CD4-positive, CD25-positive, alpha-beta regulatory T cell (primary cell): ENCODE results near the gene MSX1. TPM values are rescaled to one million over a fixed set of nuclear protein-coding genes. Genes with fewer than 3 reads are reported as not detected.

Experiments used
- ATAC-seq, 2 donors: fragments of 150-1000 bp; cut with Tn5 transposase; one replicate each; pipeline ENCODE4 v1.10.0; 2021; ENCODE audit warnings: low read depth in 2 of 2, moderate number of reproducible peaks in 2 of 2, moderate library complexity in 1 of 2
- DNase-seq, 3 donors: peaks; one replicate each; pipeline versions ENCODE4 v3.0.0 to v3.0.0-alpha.2; 2012 to 2022; ENCODE audit warnings: mixed read lengths in 1 of 3
- H3K27ac ChIP-seq: one replicate; pipeline ENCODE4 v1.7.0; 2013; ENCODE audit warnings: mild to moderate bottlenecking, low read length; ENCODE audit not compliant: insufficient read depth, poor library complexity, severe bottlenecking
- H3K27me3 ChIP-seq: one replicate; pipeline ENCODE4 v1.7.0; 2013; ENCODE audit warnings: low read length; ENCODE audit not compliant: control insufficient read depth, insufficient read depth
- H3K36me3 ChIP-seq: one replicate; pipeline ENCODE4 v1.7.0; 2013; ENCODE audit warnings: mild to moderate bottlenecking, low read length, moderate library complexity; ENCODE audit not compliant: control insufficient read depth, insufficient read depth
- H3K4me1 ChIP-seq: 2 replicates; pipeline ENCODE4 v1.7.0; 2013; ENCODE audit warnings: mild to moderate bottlenecking, low read length; ENCODE audit not compliant: insufficient read depth, control insufficient read depth, poor library complexity, severe bottlenecking
- H3K4me3 ChIP-seq: one replicate; pipeline ENCODE4 v1.7.0; 2013; ENCODE audit warnings: low read depth, mild to moderate bottlenecking, low read length, moderate library complexity
- H3K9me3 ChIP-seq, 2 experiments: 1 replicate in 1 of 2; 2 replicates in 1 of 2; pipeline ENCODE4 v1.7.0; 2013; ENCODE audit warnings: low read length in 2 of 2, mild to moderate bottlenecking in 1 of 2, moderate library complexity in 1 of 2; ENCODE audit not compliant: control insufficient read depth in 2 of 2
- H3K27ac Mint-ChIP-seq, 3 donors: one replicate each; pipeline ENCODE4 v1.8.0; 2020 to 2022; ENCODE audit warnings: mild to moderate bottlenecking in 3 of 3, mixed read lengths in 3 of 3, moderate library complexity in 2 of 3
- H3K27me3 Mint-ChIP-seq: one replicate; pipeline ENCODE4 v1.8.0; 2022; ENCODE audit warnings: mild to moderate bottlenecking, mixed read lengths
- H3K36me3 Mint-ChIP-seq: one replicate; pipeline ENCODE4 v1.8.0; 2020; ENCODE audit warnings: mixed read lengths
- H3K4me1 Mint-ChIP-seq, 4 donors: one replicate each; pipeline ENCODE4 v1.8.0; 2020 to 2022; ENCODE audit warnings: mixed read lengths in 4 of 4, mild to moderate bottlenecking in 1 of 4
- H3K4me3 Mint-ChIP-seq, 4 donors: one replicate each; pipeline ENCODE4 v1.8.0; 2020 to 2022; ENCODE audit warnings: mild to moderate bottlenecking in 4 of 4, mixed read lengths in 4 of 4, moderate library complexity in 3 of 4
- H3K9me3 Mint-ChIP-seq, 7 donors: one replicate each; pipeline ENCODE4 v1.8.0; 2020 to 2022; ENCODE audit warnings: mixed read lengths in 7 of 7, mild to moderate bottlenecking in 3 of 7, moderate library complexity in 2 of 7
- polyA plus RNA-seq, 4 donors: library from polyadenylated mRNA; unstranded; fragments of 300-500 nt; fragmentation: Illumina TruSeq; gene quantifications; one replicate each; pipeline ENCODE4 v1.2.3, GENCODE V29; 2021
- total RNA-seq: library from RNA; stranded (reverse); gene quantifications from one replicate; pipeline ENCODE4 v1.2.3, GENCODE V29; 2022

The MSX1 gene
- total and polyA plus RNA-seq, 5 donors from 2014 or later = 0.32 to 0.54 TPM; not detected in 3

DNA sequence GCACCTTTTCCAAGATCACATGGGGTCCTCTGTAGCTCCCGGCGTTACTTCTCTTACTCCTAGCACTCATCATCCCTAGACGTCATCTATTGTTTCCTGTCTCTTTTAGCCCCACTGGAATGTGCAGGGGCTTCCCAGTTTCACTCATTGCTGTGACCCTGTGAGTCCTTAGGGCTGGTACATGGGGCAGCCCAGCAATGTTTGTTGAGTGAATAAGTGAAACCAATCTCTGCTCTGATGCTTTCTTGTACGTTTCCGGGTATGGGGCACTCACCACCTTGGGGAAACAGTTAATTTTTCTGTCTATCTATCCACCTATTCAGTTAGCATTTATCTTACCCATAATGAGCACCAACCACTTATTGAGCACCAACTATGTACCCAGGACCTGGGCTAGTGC lies 16.1 kb downstream of the MSX1 start:
- no peak for ATAC-seq
- Mint-ChIP-seq H3K36me3 (no peaks in the 10 kb centered on the region), H3K27me3 (peaks cover 59% of the 10 kb centered on the region), H3K27ac (no peak overlapping the region), H3K4me3 (no peak overlapping the region), H3K4me1 (peaks cover 0 to 11% (median 3%) of the 10 kb centered on the region in 4 donors), H3K9me3 (peaks cover 0 to 3% (median 0%) of the 10 kb centered on the region in 7 donors)
- H3K36me3 ChIP-seq = no peaks in the 10 kb centered on the region
- peaks cover 9% of the 10 kb centered on the region for H3K4me1 ChIP-seq
- peaks cover 18% of the 10 kb centered on the region for H3K27me3 ChIP-seq
- H3K4me3 ChIP-seq = no peak overlapping the region
- H3K27ac ChIP-seq = no peak overlapping the region
- H3K9me3 ChIP-seq = no peaks in the 10 kb centered on the region
- no peak for DNase-seq

DNA sequence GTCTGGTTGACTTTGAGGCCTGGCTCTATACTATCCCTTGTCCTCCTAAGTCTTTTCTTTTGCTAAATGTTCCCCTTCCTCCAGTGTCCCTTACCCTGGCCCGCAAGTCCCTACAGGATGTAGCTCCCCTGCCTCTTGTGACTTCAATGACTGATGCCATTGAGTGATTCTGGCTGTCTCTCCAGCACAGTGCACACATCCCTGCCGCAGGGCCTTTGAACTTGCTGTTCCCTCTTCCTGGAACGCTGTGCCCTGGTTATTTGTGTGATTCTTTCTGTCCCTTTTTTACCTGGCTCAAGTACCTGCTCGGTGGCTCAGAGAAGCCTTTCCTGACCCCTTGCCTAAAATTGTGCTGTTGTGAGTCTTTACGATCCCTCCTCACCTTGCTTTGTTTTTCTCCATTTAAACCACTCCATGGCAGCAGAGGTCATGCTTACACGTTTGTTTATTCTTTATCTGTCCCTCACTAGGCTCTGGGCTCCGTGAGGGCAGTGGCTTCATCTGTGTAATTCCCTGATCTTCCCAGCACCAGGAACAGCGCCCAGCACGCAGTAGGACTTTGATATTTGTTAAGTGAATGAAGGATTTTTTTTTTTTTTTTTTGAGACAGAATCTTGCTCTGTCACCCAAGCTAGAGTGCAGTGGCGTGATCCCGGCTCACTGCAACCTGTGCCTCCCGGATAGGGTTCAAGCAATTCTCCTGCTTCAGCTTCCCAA lies 17.6 kb downstream of the MSX1 start:
- Mint-ChIP-seq H3K36me3 (no peaks in the 10 kb centered on the region), H3K27ac (no peak overlapping the region), H3K9me3 (peaks cover 0 to 3% (median 0%) of the 10 kb centered on the region in 7 donors), H3K4me1 (peaks cover 0 to 5% (median 0%) of the 10 kb centered on the region in 4 donors), H3K27me3 (peaks cover 55% of the 10 kb centered on the region), H3K4me3 (no peak overlapping the region)
- DNase-seq = no peak
- Histone ChIP-seq H3K27me3 (peaks cover 13% of the 10 kb centered on the region), H3K27ac (no peak overlapping the region), H3K4me1 (no peaks in the 10 kb centered on the region), H3K4me3 (no peak overlapping the region), H3K36me3 (no peaks in the 10 kb centered on the region), H3K9me3 (no peaks in the 10 kb centered on the region)
- ATAC-seq = no peak

DNA sequence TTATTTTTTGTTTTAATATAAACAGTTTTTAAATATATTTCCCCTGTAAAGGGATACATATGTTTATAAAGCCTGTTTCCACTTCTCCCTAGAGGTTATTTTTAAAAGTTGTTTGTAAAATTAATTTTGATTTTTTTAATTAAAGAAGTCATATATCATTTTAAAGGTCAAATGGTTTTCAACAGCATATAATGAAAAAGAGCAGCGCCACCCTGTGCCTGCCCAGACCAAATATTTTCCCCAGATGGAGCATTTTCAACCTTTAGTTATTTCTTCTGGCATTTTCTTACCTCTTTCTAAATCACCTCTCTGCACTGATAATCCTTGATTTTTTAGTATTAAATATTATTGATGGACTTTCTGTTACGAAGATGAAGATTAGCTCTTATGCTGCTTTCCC lies 21.0 kb downstream of the MSX1 start:
- Histone ChIP-seq H3K9me3 (no peaks in the 10 kb centered on the region), H3K27me3 (peaks cover 6% of the 10 kb centered on the region), H3K36me3 (no peaks in the 10 kb centered on the region), H3K4me3 (no peak overlapping the region), H3K4me1 (no peaks in the 10 kb centered on the region), H3K27ac (no peak overlapping the region)
- no peak overlapping the region for H3K27ac Mint-ChIP-seq
- ATAC-seq = no peak
- no peaks in the 10 kb centered on the region for H3K9me3 Mint-ChIP-seq
- no peaks in the 10 kb centered on the region for H3K36me3 Mint-ChIP-seq
- DNase-seq = no peak
- peaks cover 32% of the 10 kb centered on the region for H3K27me3 Mint-ChIP-seq
- no peaks in the 10 kb centered on the region for H3K4me1 Mint-ChIP-seq
- no peak overlapping the region for H3K4me3 Mint-ChIP-seq

DNA sequence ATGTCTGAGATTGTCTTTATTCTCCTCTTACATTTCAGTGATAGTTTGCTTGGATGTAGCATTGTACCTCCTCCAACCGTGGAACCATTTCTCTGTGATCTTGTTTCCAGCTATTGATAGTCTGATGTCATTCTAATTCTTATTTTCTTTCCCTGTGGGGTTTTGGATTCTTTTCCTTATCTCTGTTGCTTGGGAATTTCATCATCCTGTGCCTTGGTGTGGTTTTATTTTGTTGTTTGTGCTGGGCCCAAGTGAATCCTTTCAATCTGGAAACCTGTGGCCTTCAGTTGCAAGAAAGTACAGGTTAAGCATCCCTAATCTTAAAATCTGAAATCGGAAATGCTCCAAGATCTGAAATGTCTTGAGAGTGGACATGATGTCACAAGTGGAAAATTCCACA lies 22.0 kb downstream of the MSX1 start:
- Mint-ChIP-seq H3K27ac (no peak overlapping the region), H3K27me3 (peaks cover 30% of the 10 kb centered on the region), H3K9me3 (no peaks in the 10 kb centered on the region), H3K4me3 (no peak overlapping the region), H3K36me3 (no peaks in the 10 kb centered on the region), H3K4me1 (no peaks in the 10 kb centered on the region)
- no peak for ATAC-seq
- no peaks in the 10 kb centered on the region for H3K9me3 ChIP-seq
- no peaks in the 10 kb centered on the region for H3K36me3 ChIP-seq
- H3K4me3 ChIP-seq = no peak overlapping the region
- no peak for DNase-seq
- H3K27me3 ChIP-seq = peaks cover 6% of the 10 kb centered on the region
- no peak overlapping the region for H3K27ac ChIP-seq
- H3K4me1 ChIP-seq = no peaks in the 10 kb centered on the region

DNA sequence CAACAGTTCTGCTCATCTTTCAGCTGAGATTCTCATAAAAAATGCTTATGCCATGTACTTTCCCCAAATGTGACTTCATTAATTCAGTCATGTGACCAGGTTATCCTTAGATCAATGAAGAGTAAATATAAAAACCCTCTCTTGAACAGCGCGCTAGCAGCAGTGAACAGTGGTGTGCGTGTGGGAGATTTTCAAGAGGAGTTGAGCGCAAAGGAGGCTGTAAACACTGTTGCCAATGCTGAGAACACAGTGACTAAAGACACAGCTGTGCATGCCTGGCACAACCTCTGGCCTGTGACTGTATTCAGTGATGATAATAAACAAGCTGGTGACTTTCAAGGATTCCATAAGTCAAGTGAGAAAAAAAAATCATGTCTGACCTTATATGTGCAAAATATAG lies 25.1 kb downstream of the MSX1 start:
- no peaks in the 10 kb centered on the region for H3K9me3 ChIP-seq
- DNase-seq (no peak), ATAC-seq (no peak)
- H3K4me1 ChIP-seq = no peaks in the 10 kb centered on the region
- no peak overlapping the region for H3K27ac ChIP-seq
- no peaks in the 10 kb centered on the region for H3K36me3 Mint-ChIP-seq
- no peaks in the 10 kb centered on the region for H3K36me3 ChIP-seq
- H3K4me3 ChIP-seq = no peak overlapping the region
- no peaks in the 10 kb centered on the region for H3K27me3 ChIP-seq
- peaks cover 37% of the 10 kb centered on the region for H3K27me3 Mint-ChIP-seq
- no peaks in the 10 kb centered on the region for H3K9me3 Mint-ChIP-seq
- no peak overlapping the region for H3K4me3 Mint-ChIP-seq
- no peaks in the 10 kb centered on the region for H3K4me1 Mint-ChIP-seq
- no peak overlapping the region for H3K27ac Mint-ChIP-seq

DNA sequence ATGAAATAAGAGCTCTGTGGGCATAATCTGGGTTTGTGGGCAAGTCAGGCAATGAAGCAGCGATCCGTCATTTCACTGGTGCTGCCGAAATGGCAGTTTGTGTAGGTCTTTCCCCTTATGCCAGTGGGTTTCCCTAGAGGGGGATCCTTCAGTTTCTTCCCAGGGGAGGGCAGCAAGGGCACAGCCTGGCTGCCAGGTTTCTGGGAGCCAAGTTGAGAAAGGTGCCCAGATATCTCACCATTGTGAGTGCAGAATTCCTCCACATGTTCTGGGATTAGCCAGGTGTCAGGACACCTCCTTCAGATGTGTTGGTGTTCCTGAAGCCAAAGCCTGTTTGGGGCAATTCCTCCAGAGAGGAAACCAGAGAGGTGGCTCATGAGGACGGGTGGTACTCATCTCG lies 28.0 kb downstream of the MSX1 start:
- H3K36me3 Mint-ChIP-seq = no peaks in the 10 kb centered on the region

DNA sequence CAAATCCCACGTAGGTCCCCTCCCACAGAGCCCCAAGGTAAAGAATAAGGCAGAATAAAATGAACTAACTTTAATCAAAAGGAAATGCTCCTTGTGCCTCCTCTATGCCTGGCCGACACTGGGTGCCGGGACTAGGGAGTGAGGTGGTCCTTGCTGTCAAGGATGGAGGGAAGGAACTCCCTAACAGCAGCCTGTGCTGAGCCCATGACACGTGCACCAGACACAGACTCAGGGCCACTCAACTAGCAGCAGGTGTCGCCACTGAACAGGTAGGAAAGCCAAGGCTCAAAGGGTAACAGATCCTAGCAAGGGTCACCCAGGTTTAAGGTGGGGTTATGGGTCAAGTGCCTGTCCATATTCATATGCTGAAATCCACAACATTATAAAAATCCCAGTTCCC lies 29.2 kb downstream of the MSX1 start:
- no peaks in the 10 kb centered on the region for H3K36me3 ChIP-seq
- H3K9me3 ChIP-seq = no peaks in the 10 kb centered on the region
- no peak overlapping the region for H3K27ac ChIP-seq
- Mint-ChIP-seq H3K27me3 (peaks cover 34% of the 10 kb centered on the region), H3K9me3 (no peaks in the 10 kb centered on the region), H3K4me1 (no peaks in the 10 kb centered on the region), H3K27ac (no peak overlapping the region), H3K4me3 (no peak overlapping the region), H3K36me3 (no peaks in the 10 kb centered on the region)
- ATAC-seq (no peak), DNase-seq (no peak)
- peaks cover 2% of the 10 kb centered on the region for H3K27me3 ChIP-seq
- H3K4me1 ChIP-seq = no peaks in the 10 kb centered on the region
- no peak overlapping the region for H3K4me3 ChIP-seq

More for the DNA sequence above, 28.0 kb downstream of the MSX1 start:
- Histone ChIP-seq H3K36me3 (no peaks in the 10 kb centered on the region), H3K4me3 (no peak overlapping the region), H3K27me3 (peaks cover 2% of the 10 kb centered on the region), H3K27ac (no peak overlapping the region), H3K9me3 (no peaks in the 10 kb centered on the region), H3K4me1 (no peaks in the 10 kb centered on the region)
- no peak overlapping the region for H3K27ac Mint-ChIP-seq
- H3K27me3 Mint-ChIP-seq = peaks cover 38% of the 10 kb centered on the region
- H3K9me3 Mint-ChIP-seq = no peaks in the 10 kb centered on the region
- H3K4me3 Mint-ChIP-seq = no peak overlapping the region
- no peak for ATAC-seq
- H3K4me1 Mint-ChIP-seq = no peaks in the 10 kb centered on the region
- DNase-seq = no peak

DNA sequence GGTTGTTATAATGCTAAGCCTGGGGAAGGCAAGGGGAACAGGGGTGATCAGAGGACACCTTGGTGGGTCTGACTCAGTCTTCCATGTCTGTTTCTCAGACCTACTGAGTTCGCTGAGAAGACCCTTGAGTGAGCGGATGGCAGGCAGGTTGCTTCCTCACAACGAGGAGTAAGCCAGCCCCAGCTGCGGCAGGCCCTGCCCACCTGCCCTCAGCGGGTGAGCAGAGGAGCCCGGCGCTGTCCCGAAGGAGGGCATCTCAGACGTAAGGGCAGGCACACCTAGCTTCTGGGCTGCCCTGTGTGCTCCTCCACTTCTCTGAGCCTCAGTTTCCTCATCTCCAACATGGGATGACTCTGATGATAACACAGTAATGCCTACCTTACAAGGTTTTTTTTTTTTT lies 30.3 kb downstream of the MSX1 start:
- Mint-ChIP-seq H3K27me3 (peaks cover 34% of the 10 kb centered on the region), H3K4me3 (no peak overlapping the region), H3K4me1 (no peaks in the 10 kb centered on the region), H3K27ac (no peak overlapping the region), H3K9me3 (no peaks in the 10 kb centered on the region), H3K36me3 (no peaks in the 10 kb centered on the region)
- no peak overlapping the region for H3K4me3 ChIP-seq
- no peak for ATAC-seq
- H3K27me3 ChIP-seq = peaks cover 2% of the 10 kb centered on the region
- DNase-seq = no peak
- H3K36me3 ChIP-seq = no peaks in the 10 kb centered on the region
- H3K27ac ChIP-seq = no peak overlapping the region
- H3K4me1 ChIP-seq = no peaks in the 10 kb centered on the region
- H3K9me3 ChIP-seq = no peaks in the 10 kb centered on the region
